GM19438 (cell line): ENCODE data around the gene NEU4.
"Not testable (repeated sequence)": the region's sequence is repeated elsewhere in the genome, so short reads cannot be mapped to it uniquely, and the experiment has no call there.

Source experiments
- ATAC-seq: cut with Tn5 transposase; IDR thresholded peaks from one replicate; pipeline ENCODE4 v1.9.1; 2021; ENCODE audit warnings: low read depth; ENCODE audit not compliant: unreplicated experiment

Gene NEU4

DNA sequence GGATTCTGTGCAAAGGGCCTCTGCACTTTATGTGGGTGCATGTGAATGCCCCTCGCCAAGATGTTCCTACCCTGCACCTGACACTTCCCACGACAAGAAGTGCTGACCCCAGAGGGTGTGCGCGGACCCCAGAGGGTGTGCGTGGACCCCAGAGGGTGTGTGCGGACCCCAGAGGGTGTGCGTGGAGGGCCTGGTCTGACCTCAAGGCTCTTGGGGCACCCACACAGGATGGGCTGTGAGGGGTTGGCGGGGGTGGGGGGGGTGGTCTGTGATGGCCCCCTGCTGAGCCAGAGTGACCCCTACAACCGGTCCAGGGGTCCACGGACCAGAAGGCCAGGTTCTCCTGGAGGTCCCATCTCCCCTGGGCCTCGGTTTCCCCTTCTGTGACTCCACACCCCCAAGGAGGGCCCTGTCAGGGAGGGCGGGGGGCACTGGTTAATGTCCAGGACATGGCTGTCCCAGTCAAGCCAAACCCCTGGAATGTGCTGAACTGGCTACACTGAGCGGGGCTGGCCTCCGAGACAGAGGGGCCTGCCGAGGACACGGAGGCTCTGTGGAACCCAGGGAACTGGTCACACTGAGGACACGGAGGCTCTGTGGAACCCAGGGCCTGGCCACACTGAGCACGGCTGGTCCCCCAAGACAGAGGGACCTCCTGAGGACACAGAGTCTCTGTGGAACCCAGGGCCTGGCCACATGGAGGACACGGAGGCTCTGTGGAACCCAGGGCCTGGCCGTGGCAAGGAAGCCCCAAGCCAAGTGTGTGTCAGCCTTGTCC is 3.1 kb downstream of the NEU4 start:
- ATAC-seq = no peak

DNA sequence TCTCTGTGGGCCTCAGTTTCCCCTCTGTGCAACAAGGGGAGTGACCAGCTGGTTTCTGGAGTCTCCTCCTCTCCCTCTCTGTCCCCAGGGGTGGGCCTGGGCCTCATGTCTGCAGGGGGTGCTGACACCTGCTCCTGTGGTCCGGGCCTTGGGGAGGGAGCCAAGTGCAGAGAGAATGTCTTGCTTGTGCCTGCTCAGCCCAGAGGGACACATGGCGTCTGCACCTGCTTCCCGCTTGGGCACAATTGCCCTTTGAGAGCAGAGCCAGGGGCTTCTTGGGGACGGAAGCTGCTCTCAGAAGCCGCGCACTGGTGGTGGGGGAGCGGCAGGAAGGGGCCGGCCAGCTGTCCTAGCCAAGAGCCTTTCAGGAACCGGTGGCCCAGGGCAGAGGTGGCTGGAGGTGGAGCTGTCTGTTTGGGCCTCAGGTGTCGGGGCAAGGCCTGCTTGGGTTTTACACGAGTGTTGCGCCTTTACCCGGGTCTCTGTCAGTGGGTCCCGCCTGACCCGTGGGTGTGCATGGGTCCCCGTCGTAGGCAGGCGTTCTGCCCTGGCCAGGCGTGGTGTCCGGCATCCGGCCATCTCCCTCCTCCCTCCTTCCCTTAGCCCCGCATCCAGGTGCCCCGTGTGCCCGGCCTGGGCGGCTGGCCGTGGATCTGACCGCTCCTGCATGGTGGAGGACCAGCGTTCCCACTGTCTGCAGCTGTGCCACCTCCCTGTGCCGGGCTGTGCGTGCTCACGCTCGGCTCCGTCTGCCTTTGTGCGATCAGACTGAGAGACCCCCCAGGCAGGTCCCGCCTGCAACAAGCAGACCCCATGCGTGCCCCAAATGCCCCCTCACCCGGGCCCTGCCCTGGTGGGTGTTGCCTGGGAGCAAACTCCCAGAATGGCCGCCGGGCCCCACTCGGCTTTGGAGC is 4.0 kb downstream of the NEU4 start:
- ATAC-seq = no peak

DNA sequence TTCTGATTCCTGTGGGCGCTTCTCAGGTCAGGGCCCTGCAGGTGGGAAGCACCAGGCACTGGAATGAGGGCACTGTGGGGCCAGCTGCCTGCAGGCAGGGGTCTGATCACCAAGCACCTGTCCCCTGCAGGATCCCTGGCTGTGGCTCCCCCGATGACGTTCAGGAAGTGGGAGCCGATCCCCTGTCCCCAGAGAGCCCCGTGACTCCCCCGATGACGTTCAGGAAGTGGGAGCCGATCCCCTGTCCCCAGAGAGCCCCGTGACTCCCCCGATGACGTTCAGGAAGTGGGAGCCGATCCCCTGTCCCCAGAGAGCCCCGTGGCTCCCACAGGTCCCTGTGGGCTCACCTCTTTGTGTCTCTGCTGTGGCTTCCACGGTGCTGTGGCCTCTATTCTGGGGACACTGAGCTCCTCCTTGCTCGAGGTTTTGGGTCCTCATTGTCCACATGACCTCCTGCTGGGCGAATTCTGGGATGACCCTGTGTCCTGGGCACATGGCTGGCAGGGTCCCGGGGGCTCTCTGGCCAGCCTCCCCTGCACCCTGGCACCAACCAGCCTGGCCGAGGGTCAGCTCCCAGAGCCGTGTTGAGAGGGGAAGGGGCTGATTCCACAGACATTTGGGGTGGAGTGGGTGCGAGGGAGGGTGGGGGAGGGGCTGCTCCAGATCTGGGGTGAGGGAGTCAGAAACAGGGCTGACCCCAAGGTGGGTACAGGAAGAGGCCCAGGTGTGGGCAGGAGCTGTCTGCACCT is 4.8 kb downstream of the NEU4 start:
- ATAC-seq = no peak

DNA sequence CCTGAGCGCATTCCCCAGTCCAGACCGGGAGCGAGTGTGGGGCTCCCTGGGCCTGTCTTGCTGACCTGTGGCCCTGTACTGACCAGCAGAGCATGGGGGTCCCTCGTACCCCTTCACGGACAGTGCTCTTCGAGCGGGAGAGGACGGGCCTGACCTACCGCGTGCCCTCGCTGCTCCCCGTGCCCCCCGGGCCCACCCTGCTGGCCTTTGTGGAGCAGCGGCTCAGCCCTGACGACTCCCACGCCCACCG is 5.3 kb downstream of the NEU4 start:
- ATAC-seq = no peak

DNA sequence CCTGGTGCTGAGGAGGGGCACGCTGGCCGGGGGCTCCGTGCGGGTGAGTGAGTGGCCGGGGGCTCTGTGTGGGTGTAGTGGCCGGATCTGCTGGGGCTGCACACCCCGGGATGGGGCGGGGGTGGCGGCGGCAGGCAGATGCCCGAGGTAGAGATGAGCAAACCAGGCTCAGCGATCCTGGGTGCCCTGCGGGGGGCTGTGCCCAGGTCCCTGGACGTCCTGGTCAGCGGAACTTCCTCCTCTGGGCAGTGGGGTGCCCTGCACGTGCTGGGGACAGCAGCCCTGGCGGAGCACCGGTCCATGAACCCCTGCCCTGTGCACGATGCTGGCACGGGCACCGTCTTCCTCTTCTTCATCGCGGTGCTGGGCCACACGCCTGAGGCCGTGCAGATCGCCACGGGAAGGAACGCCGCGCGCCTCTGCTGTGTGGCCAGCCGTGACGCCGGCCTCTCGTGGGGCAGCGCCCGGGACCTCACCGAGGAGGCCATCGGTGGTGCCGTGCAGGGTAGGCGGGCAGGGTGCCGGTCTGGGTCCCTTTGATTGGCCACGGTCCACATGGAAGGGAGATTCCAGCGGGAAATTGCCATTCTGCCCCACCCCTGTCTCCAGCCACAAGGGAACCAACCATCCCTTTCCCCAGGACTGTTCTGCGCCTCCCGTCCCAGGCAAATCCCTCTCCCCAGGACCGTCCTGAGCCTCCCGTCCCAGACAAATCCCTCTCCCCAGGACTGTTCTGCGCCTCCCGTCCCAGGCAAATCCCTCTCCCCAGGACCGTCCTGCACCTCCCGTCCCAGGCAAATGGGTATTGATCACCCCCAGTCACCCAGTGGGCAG is 5.9 kb downstream of the NEU4 start:
- no peak for ATAC-seq

DNA sequence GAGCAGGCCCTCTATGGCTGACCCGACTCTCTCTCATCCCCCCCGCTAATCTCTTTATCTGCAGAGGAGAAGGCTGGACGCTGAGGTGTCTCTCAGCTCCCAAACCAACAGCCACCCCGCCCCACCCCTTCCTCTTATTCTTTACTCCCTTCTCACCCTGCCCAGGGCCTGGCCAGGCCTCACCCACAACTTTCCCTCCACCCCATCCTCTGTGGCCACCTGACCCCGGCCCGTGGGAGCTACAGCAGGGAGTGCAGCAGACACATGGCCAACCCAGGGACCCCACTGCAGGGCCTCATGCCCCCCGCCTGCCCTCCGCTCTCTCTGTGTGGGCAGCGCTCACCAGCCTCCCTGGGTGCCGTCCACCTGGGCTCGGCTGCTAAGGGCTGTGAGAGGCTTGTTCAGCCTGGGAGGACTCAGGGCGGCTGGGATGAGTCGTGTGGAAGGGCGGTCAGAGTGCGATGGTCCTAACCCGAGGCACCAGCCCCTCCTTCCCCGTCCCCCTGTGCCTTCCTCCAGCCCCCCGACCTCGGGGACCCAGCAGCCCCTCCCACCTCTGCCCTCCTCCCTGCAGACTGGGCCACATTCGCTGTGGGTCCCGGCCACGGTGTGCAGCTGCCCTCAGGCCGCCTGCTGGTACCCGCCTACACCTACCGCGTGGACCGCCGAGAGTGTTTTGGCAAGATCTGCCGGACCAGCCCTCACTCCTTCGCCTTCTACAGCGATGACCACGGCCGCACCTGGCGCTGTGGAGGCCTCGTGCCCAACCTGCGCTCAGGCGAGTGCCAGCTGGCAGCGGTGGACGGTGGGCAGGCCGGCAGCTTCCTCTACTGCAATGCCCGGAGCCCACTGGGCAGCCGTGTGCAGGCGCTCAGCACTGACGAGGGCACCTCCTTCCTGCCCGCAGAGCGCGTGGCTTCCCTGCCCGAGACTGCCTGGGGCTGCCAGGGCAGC is 6.8 kb downstream of the NEU4 start:
- ATAC-seq = no peak

DNA sequence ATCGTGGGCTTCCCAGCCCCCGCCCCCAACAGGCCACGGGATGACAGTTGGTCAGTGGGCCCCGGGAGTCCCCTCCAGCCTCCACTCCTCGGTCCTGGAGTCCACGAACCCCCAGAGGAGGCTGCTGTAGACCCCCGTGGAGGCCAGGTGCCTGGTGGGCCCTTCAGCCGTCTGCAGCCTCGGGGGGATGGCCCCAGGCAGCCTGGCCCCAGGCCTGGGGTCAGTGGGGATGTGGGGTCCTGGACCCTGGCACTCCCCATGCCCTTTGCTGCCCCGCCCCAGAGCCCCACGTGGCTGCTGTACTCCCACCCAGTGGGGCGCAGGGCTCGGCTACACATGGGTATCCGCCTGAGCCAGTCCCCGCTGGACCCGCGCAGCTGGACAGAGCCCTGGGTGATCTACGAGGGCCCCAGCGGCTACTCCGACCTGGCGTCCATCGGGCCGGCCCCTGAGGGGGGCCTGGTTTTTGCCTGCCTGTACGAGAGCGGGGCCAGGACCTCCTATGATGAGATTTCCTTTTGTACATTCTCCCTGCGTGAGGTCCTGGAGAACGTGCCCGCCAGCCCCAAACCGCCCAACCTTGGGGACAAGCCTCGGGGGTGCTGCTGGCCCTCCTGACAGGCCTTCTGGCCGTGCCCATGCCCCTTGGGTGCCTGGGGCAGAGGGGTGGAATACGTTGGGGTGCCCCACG is 7.6 kb downstream of the NEU4 start:
- no peak for ATAC-seq

DNA sequence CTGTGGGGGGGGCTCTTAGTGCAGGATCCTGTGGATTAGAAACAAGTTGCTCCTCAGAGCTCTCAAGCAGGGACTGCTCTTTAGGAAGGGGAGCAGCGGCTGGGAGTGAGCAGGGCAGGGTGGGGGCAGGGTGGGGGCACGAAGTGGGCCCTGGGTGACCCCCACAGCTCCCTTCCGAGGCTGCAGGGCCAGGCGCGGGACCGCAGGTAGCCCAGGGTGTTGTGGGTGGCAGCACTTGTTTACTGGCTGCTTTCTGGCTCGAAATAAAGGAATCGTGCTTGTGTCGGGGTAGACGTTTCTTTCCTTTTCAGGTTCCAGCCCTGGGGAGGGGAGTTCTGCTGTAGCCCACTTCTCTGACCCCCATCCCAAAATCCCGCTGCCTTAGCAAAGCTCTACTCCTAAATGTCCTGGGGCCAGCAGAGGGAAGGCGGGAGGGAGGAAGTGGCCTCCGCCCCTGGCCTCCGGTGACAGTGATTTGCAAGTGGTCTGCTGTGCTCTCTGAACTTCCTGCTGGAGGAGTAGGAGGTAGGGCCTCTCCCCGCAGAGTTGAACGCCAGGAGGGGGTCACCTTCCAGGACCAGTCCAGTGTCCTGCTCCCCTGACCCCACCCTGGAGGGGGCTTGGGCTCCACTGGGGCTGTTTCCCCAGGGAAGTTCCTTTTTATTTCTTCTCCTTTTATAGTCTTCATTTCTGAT is 8.3 kb downstream of the NEU4 start:
- no peak for ATAC-seq

DNA sequence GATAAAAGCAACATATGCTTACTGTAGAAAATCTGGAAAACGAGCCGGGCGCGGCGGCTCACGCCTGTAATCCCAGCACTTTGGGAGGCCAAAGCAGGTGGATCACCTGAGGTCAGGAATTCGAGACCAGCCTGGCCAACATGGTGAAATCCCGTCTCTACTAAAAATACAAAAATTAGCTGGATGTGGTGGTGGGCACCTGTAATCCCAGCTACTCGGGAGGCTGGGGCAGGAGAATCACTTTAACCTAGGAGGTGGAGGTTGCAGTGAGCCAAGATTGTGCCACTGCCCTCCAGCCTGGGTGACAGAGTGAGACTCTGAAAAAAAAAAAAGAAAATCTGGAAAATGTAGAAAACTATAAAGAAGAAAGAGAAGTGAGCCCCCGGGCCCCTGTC is 8.8 kb downstream of the NEU4 start:
- ATAC-seq = not testable (repeated sequence)

DNA sequence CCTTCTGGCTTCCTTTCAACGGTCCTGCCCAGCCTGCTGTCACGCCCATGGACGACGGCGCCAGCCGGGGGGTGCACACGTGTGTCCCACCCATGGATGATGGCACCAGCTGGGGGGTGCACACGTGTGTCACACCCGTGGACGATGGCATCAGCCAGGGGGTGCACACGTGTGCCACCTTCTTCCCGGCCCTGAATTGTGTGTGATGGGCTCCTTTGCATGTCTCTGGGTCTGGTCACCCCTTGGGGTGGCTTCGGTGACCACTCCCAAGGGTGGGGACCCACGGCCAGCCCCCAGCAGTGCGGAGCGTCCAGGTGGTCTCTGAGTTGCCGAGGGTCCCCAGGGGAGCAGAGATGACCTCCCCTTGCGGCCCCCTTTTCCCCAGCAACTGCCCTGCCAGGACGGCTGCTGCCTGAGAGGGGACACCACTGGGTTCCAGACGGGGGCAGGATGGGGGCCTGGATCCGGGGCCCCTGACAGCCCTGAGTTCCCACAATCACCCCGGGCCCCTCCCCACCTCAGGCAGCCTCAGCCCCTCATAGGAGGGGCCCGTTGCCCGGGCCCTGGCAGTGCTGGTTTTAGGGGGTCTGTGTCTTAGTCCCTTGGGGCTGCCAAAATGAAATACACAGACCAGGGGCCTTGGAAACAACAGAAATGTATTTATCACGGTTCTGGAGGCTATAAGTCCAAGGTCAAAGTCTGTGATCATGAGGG is 9.4 kb downstream of the NEU4 start:
- ATAC-seq = no peak

DNA sequence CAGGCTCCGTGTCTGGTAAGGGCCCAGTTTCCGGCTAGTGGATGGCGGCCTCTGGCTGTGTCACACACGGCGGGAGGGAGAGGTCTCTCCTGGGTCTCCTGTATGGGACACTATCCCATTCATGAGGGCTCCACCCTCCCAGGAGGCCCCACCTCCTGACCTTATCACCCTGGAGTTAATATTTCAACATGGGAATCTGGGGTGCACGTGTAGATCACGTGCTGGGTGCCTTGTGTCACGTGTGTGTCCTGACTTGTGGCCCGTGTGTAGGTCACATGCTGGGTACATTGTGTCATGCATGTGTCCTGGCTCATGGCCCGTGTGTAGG is 9.9 kb downstream of the NEU4 start:
- no peak for ATAC-seq

DNA sequence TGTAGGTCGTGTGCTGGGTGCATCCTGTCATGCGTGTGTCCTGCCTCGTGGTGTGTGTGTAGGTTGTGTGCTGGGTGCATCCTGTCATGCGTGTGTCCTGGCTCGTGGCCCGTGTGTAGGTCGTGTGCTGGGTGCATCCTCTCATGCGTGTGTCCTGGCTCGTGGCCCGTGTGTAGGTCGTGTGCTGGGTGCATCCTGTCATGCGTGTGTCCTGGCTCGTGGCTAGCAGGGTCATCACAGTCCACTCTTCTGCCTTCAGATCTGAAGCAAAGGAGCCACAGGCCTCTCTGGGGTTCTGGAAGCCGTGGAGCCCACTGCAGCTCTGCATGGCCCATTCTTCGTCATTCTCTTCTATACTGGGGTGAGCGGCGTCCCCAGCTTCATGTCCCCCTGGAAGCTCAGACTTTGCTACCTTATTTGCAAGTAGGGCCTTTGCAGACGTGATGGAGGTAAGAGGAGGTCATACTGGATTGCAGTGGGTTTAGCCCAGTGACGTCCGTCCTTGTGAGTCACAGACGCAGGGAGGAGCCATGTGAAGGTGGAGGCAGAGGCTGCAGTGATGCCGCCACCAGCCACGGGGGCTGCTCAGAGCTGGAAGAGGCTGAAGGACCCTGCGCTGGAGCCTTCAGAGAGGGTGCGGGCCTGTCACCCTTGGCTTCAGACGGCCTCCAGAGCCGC is 11.1 kb downstream of the NEU4 start:
- ATAC-seq = not testable (repeated sequence)

DNA sequence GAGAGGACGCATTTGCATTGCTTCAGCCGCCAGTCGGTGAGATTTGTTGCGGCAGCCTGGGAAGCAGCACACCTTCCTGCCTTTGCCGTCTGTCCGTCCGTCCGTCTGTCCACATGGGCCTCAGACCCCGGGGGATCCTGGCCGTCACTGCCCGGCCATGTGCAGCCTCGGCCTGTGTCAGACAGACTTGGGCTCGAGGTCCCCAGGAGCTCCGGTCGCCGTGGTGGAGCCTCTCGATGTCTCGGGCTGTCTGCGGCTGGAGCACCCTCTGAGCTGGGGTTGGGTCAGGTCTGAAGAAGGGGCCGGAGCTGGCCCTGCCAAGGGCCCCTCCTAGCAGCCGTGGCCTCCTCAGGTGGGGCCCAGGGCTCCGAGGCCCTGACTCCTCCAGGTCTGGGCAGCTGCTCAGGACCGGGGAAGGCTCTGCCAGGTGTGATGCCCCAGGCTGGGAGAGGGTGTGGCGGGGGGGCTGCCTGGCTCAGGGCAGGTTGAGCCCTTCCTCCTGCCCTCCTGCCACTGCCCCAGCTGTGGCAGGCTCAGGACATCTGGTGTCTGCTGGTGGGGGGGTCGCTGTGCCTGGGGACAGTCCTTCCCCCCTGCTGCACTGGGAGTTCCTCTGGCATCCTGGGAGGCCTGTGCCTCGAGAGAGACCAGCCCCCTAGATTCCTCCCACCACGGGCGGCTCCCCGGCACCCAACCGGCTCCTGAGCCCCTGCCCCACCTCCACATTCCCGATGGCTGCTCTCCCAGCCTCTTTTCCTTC is 11.8 kb downstream of the NEU4 start:
- ATAC-seq = no peak

DNA sequence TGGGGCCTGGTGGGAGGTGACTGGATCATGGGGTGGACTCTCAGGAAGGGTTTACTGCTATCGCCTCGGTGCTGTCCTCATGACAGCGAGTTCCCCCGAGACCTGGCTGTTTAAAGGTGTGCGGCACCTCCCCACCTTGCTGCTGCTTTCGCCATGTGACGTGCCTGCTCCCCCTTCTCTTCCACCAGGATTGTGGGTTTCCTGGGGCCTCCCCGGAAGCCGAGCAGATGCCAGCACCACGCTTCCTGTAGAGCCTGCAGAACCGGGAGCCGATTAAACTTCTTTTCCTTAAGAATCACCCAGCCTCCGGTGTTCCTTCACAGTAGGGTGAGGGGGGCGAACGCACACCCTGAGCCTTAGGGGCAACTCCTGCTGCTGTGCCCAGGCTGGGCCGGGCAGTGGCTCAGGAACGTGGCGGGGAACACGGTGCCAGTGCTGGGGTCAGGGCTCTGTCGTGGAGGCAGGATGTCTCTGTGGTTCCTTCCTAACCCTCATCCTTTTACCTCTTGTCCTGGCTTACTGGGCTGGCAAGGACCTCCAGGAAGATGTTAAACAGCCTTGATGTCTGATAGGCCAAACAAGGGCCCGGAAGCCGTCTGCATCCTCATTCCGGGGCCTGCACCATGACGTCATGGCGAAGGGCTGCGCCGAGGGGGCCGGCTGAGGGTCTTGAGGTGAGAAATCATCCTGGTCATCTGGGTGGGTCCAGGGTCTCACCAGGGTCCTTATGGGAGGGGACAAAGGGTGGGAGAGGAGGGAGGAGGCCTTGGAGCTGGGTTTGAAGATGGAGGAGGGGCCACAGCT is 12.7 kb downstream of the NEU4 start:
- ATAC-seq = no peak

DNA sequence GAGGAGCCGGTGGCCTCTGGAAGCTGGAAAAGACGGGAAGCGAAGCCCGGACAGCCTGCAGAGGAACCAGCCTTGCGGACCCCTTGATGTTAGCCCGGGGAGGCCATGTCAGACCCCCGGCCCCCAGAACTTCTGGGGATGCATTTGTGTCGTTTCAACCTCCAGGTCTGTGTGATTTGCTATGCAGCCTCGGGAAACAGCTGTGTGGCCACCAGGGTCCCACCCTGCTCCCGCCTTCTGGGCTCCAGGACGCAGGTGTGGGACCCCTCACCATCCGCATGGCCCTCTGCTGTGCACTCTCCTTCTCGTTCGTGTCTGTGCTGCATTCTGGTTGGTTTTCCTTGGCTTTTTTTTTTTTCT is 13.3 kb downstream of the NEU4 start:
- ATAC-seq = no peak
